ENCODE results near the gene EXOC7. TPM values are rescaled to one million over a fixed set of nuclear protein-coding genes. Genes with fewer than 3 reads are reported as not detected.
"Not testable (repeated sequence)": the region's sequence is repeated elsewhere in the genome, so short reads cannot be mapped to it uniquely, and the experiment has no call there.

EXOC7 gene
- total and polyA plus RNA-seq, 2 experiments from 2014 or later, result 134 to 166 TPM

- Histone ChIP-seq H3K4me3 (peak within 1 kb of the TSS; percentile 15), H3K27ac (no peak within 1 kb of the TSS), H3K9me3 (ENCODE audit: low read depth) (no peaks in the 10 kb centered on the region), H3K36me3 (no peaks in the 10 kb centered on the region), H3K27me3 (peaks cover 54% of the 10 kb centered on the region), H3K4me1 (ENCODE audit: low read depth) (peaks cover 27% of the 10 kb centered on the region)
- DNase-seq (ENCODE audit: low read depth in 1 of 2, low spot score in 1 of 2), result peak in 1 of 2 donors; percentile 34
- TF ChIP-seq CTCF (IDR thresholded peaks at IDR 0.05; ENCODE audit: low read depth, low read length), result no peak
These were observed 28.9 kb downstream of the EXOC7 start, which contains the start of gene GALR2 for GRCh38 chr17:76074390-76075363. GALR2 (plus strand) TSS chr17:76074781; CDS start chr17:76074884, 103 bp downstream.

- Histone ChIP-seq H3K9me3 (ENCODE audit: low read depth) (no peaks in the 10 kb centered on the region), H3K27ac (peak within 1 kb of the TSS; percentile 78), H3K4me3 (peak within 1 kb of the TSS; percentile 69), H3K36me3 (peaks cover 6% of the 10 kb centered on the region), H3K27me3 (peaks cover 40% of the 10 kb centered on the region), H3K4me1 (ENCODE audit: low read depth) (peaks cover 16% of the 10 kb centered on the region)
- DNase-seq (ENCODE audit: low read depth in 1 of 2, low spot score in 1 of 2), result peak; percentile 95 to 96
- TF ChIP-seq CTCF (IDR thresholded peaks at IDR 0.05; ENCODE audit: low read depth, low read length), result no peak
These were observed 31.3 kb downstream of the EXOC7 start, which contains the start of gene SRP68 for GRCh38 chr17:76072148-76072858. SRP68 (minus strand) TSS chr17:76072517; CDS start chr17:76072491, 26 bp downstream.

- H3K27ac ChIP-seq, result peak overlapping the region; percentile 78
These were observed 31.9 kb downstream of the EXOC7 start for GRCh38 chr17:76071531-76072147.

GRCh38 chr17:76065775-76066174 lies 37.8 kb downstream of the EXOC7 start:
- no peak overlapping the region for H3K27ac ChIP-seq
- H3K4me1 ChIP-seq (ENCODE audit: low read depth), result peaks cover under 1% of the 10 kb centered on the region
- TF ChIP-seq CTCF (IDR thresholded peaks at IDR 0.05; ENCODE audit: low read depth, low read length), result no peak
- H3K4me3 ChIP-seq, result no peak overlapping the region
- peaks cover 51% of the 10 kb centered on the region for H3K36me3 ChIP-seq
- DNase-seq (ENCODE audit: low read depth in 1 of 2, low spot score in 1 of 2), result no peak
- no peaks in the 10 kb centered on the region for H3K9me3 ChIP-seq (ENCODE audit: low read depth)
- no peaks in the 10 kb centered on the region for H3K27me3 ChIP-seq

More at GRCh38 chr17:76071531-76072147, 31.9 kb downstream of the EXOC7 start:
- H3K4me3 ChIP-seq, result peak overlapping the region; percentile 69
- peaks cover 13% of the 10 kb centered on the region for H3K36me3 ChIP-seq
- peaks cover 15% of the 10 kb centered on the region for H3K4me1 ChIP-seq (ENCODE audit: low read depth)
- DNase-seq (ENCODE audit: low read depth in 1 of 2, low spot score in 1 of 2), result no peak
- peaks cover 34% of the 10 kb centered on the region for H3K27me3 ChIP-seq
- H3K9me3 ChIP-seq (ENCODE audit: low read depth), result no peaks in the 10 kb centered on the region
- no peak for TF ChIP-seq CTCF (IDR thresholded peaks at IDR 0.05; ENCODE audit: low read depth, low read length)

GRCh38 chr17:76063875-76064546 lies 39.6 kb downstream of the EXOC7 start:
- no peak for DNase-seq (ENCODE audit: low read depth in 1 of 2, low spot score in 1 of 2)
- Histone ChIP-seq H3K9me3 (ENCODE audit: low read depth) (no peaks in the 10 kb centered on the region), H3K27ac (no peak overlapping the region), H3K4me3 (no peak overlapping the region), H3K4me1 (ENCODE audit: low read depth) (no peaks in the 10 kb centered on the region), H3K36me3 (peaks cover 62% of the 10 kb centered on the region), H3K27me3 (no peaks in the 10 kb centered on the region)
- no peak for TF ChIP-seq CTCF (IDR thresholded peaks at IDR 0.05; ENCODE audit: low read depth, low read length)

- not testable (repeated sequence) for DNase-seq (ENCODE audit: low read depth in 1 of 2, low spot score in 1 of 2); H3K9me3 ChIP-seq (ENCODE audit: low read depth); H3K27me3 ChIP-seq; H3K4me3 ChIP-seq; H3K4me1 ChIP-seq (ENCODE audit: low read depth); H3K27ac ChIP-seq
- H3K36me3 ChIP-seq, result peaks cover 68% of the 10 kb centered on the region
These were observed 45.3 kb downstream of the EXOC7 start for GRCh38 chr17:76058264-76058663.
